GM19372 (cell line): ENCODE data around the gene WDR76.

Experiments
- ATAC-seq: cut with Tn5 transposase; IDR thresholded peaks from one replicate; pipeline ENCODE4 v1.9.1; 2021; ENCODE audit warnings: mild to moderate bottlenecking, low read depth, moderate library complexity; ENCODE audit not compliant: unreplicated experiment

Gene WDR76

GRCh38 chr15:43908516-43909050, 81.8 kb downstream of the WDR76 start:
- no peak for ATAC-seq

GRCh38 chr15:43911235-43911781, 84.5 kb downstream of the WDR76 start:
- no peak for ATAC-seq

DNA sequence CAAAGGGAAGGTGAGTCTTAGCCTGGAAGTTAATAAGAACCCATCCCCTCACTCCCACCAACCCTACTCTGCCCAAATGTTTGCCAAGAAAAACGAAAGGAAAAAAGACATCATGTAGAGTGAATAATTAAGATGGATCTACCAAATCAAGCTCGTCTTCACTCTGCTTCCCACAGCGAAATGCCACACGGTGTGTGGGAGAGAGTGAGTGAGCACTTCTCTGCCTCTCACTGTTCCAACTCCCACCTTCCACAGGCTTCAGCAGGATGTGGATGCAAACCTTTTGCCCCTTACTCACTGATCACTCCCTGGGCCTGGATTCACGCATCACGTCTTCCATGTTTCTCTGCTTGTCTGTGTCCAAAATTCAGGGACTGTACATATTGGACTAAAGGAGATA, 85.4 kb downstream of the WDR76 start:
- no peak for ATAC-seq

GRCh38 chr15:43913026-43913780, 86.4 kb downstream of the WDR76 start:
- no peak for ATAC-seq

DNA sequence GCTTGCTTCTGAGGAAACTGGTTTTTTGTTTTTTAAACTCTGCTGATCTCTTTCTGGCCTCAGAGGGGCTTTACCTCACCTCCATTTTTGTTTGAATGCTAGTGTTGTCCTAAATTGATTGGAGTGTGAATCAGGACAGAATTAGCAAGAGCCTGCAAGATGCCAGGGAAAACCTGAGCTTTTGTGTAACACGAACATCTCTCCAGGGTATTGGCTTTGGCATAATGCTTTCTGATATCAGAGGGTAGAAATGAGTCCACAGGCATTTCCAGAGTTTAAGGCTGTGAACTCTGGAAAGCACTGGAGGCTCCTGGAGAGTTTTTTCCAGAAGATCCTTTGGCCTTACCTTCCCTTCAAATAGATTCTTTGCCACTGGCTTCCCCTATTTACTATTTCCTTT, 87.1 kb downstream of the WDR76 start:
- no peak for ATAC-seq

DNA sequence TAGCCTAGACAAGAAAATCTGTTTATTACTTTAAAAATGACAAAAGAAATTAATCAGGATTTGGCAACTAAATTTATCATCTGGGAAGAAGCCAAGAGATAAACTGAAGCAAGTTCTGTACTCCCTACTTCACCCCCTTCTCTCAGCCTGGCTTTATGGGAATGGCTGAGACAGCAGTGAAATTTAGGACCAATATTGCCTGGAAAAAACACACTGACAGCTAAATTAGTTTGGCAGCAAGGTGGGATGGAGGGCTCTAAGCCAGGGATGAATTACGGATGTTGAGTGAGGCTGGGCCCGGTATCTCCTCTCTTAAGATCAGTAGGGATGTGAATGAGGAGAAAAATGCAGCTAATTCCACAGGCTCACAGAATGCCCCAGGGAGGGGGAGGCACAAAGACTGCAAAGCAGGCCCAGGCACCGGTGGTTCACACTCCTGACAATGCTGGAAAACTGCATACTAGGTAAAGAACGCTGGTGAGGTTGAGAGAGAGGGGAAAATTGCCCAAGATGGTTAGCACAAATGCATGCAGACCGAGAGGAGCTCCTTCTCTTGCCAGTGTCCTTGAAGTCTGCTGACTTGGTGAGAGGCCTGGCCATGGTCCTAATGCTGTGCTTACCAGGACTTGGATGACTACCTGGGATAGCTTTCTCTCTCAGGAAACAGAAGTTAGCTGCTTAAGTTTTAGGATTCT, 89.0 kb downstream of the WDR76 start:
- no peak for ATAC-seq

DNA sequence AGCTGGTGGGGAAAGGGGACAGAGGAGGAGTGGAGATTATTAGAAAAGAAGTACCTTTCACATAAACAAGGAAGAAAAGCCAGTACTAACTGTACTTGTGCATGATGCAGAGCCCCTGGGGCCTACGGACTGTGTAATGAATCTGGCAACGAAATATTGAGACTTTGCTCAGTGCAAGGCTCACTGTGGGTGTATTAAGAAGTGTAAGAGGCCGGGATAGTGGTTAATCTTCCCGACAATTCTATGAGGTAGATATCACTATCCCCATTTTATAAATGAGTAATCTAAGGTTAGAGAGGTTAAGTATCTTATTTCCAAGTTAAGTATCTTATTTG, 89.5 kb downstream of the WDR76 start:
- no peak for ATAC-seq
